Fibroblast of the conjunctiva (primary cell): ENCODE data around the gene DHRS4L2.
"Not testable (repeated sequence)": the region's sequence is repeated elsewhere in the genome, so short reads cannot be mapped to it uniquely, and the experiment has no call there.

Experiments
- DNase-seq: peaks from one replicate; pipeline ENCODE4 v3.0.0-alpha.2; 2010; ENCODE audit warnings: low read depth

Gene DHRS4L2

DNA sequence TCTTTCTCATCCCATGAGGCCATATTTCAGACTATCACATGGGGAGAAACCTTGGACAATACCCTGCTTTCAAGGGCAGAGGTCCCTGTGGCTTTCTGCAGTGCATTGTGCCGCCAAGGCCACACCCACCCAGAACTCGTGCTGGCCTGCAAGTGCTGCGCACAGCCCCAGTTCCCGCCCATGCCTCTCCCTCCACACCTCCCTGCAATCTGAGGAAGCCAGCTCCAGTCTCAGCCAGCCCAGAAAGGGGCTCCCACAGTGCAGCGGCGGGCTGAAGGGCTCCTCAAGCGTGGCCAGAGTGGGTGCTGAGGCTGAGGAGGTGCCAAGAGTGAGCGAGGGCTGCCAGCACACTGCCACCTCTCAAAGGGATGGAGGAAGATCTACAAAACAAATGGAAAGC is 15.6 kb upstream of the DHRS4L2 start:
- not testable (repeated sequence) for DNase-seq

GRCh38 chr14:23974041-23974440 is 14.7 kb upstream of the DHRS4L2 start:
- DNase-seq = not testable (repeated sequence)

GRCh38 chr14:23977208-23977607 is 11.5 kb upstream of the DHRS4L2 start:
- not testable (repeated sequence) for DNase-seq

GRCh38 chr14:23981951-23982813 is 6.5 kb upstream of the DHRS4L2 start:
- not testable (repeated sequence) for DNase-seq

- DNase-seq = peak; percentile 91
These were observed 3.7 kb upstream of the DHRS4L2 start for GRCh38 chr14:23984891-23985602.

DNA sequence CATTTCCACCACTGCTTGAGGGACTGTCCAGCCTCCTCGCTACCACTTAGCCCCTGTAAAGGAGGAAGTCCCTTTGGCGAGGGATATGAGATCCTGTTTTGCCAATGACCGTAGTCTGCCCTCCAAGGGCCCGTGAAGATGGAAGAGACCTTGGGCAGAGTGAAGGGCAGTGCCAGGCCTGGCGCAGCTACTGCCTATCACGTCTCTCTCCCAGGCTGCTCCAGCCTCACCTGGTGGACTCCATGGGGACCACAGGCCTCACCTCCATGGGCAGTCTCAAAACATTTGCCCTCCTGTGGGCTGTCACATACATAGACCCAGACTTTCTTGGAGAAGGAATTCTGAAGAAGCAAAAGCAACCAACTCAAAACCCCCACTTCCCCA is 514 bp upstream of the DHRS4L2 start:
- DNase-seq = not testable (repeated sequence)

GRCh38 chr14:23989734-23990445 is 1.2 kb downstream of the DHRS4L2 start:
- not testable (repeated sequence) for DNase-seq

DNA sequence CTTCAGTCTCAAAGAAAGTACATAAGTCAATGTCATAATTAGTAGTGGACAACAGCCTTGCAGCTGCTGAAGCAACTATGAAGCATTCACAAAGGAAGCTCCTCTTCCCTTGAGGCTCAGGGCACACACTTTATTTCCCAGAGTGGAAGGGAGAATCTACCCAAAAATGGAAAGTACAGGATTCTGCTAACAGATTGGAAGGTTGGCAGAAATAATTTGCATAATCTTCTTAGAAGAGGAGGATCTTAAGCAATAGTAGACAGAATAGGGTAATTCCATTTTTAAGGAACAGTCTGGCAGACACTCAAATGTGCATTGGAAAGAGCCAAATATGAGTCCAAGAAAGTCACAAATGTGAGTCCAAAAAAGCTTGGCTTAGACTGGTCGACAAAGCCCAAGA is 2.2 kb downstream of the DHRS4L2 start:
- DNase-seq = not testable (repeated sequence)

- not testable (repeated sequence) for DNase-seq
These were observed 4.3 kb downstream of the DHRS4L2 start for GRCh38 chr14:23993042-23993441.

DNA sequence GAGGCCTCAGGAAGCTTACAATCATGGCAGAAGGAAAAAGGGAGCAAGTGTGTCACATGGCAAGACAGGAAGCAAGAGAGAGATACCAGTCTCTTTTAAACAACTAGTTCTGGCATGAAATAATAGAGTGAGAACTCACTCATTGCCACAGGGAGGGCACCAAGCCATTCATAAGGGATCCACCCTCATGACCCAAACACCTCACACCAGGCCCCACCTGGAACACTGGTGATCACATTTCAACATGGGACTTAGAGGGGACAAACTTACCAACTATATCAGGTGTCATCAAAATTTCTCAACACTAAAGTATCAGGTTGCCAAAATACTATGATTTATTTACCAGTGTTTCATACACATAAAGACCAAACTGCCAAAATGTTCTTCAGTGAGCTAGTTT is 7.3 kb downstream of the DHRS4L2 start:
- DNase-seq = not testable (repeated sequence)

- DNase-seq = not testable (repeated sequence)
These were observed 8.1 kb downstream of the DHRS4L2 start for GRCh38 chr14:23996825-23997224.

- not testable (repeated sequence) for DNase-seq
These were observed 10.9 kb downstream of the DHRS4L2 start for GRCh38 chr14:23999640-24000039.

- not testable (repeated sequence) for DNase-seq
These were observed 12.3 kb downstream of the DHRS4L2 start for GRCh38 chr14:24001078-24001477.

- DNase-seq = not testable (repeated sequence)
These were observed 12.9 kb downstream of the DHRS4L2 start for GRCh38 chr14:24001679-24002078.

- not testable (repeated sequence) for DNase-seq
These were observed 17.7 kb downstream of the DHRS4L2 start for GRCh38 chr14:24006471-24006816.

DNA sequence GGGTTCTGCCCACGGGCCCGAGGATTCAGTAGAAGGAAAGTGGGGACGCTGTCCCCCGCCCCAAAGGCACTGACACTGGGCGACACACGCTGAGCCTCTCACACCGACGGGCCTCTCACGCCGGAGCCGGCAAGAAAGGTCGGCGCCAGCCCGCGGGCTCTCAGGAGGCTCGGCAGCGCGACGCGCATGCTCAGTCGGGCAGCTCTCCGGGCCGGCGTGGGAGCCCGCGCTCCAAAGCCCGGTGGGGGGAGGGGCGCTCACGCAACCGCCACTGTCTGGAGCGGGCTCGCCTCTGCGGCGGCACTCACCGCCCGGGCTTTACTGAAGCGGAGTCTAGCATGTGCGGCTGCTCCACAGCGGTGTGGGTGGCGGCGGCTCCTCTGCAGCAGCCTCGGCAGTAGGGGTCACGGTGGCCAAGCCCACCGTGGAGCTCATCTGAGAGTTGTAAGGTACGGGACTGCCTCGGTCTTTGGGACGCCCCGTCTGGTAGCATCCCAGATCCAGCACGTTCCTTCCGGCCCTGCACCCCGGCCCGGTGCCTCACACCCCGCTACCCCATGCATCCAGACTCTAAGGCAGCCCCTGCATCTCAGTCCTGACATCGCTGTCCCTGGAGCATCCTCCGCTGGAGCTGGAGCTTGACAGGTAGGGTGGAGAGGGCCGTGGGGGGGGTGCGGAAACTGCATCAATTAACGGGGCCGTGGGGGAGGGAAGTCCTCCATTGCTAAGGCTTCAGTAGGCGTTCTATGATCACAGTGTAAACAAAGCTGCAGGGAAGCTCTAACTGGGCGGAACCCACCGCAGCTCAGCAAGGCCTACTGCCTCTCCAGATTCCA is 18.3 kb downstream of the DHRS4L2 start:
- DNase-seq = not testable (repeated sequence)

- DNase-seq = no peak
These were observed 22.3 kb downstream of the DHRS4L2 start for GRCh38 chr14:24011051-24011450.

DNA sequence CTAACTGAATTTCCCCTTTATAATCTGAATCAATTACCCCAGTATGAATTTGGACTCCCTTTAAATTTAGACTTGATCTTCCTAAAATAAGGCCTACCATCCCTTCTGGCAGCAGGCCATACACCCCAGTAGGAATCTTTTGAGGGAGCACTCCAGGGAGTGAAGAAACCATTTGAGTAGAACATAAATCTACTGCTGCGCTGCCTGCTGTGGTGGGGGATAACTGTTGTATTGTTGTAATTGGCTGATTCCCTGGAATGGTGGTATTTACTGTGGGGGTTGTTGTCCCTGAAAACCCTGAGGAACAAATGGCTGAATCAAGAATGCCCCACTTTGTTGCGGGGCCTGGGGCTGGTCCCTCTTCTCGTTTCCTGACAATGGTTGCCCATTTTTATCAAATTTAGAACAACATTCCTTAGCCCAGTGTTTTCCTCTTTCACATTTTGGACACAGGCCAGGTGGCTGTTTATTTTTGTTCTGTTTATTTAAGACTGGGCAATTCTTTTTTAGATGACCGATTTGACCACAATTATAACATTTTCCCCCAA is 24.1 kb downstream of the DHRS4L2 start:
- DNase-seq = not testable (repeated sequence)

DNA sequence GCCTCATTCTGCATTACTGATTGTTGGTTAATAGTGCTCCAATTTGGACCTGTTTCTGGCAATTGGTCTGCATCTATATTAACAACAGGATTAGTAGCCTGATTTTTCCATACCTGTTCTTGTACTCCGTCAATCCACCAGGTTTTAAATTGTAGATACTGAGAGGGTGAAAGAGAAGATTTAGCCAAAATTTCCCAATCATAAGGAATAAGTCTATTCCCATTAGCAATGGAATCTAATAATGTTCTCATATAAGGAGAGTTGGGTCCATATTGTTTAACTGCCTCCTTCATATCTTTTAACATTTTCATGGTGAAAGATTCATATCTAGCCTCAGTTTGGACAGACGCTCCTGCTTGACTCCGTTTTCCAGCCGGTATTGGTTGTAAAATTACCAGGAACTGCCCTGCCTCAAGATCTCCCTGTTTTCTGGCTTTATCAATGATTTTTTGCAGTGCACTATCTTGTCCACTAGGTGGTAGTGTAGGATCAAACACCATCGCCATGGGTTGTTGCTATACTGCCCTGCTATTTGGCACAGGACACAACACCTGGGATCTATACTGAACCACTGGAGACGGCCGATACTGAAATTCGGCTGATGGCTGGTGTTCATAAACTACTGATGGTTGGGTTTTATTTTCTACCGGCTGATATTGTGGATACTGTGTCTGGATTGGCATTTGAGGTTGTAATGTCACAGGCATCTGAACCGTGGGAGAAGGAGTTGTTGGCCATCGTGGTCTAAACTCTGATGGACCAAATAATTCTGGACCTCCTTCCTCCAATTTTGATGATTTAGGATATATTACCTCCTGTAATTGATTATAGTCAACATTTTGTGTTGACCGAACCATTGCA is 25.2 kb downstream of the DHRS4L2 start:
- peak; percentile 56 for DNase-seq

GRCh38 chr14:24015745-24016144 is 27.0 kb downstream of the DHRS4L2 start:
- DNase-seq = not testable (repeated sequence)
